ENCODE results near the gene DEPP1. TPM values are rescaled to one million over a fixed set of nuclear protein-coding genes. Genes with fewer than 3 reads are reported as not detected.

The DEPP1 gene
- total and polyA plus RNA-seq, 10 of the 15 experiments (the other 5 are each of a cell fraction or from before 2014, with no cell fraction given) = 1.7 to 12.1 (median 7.3) TPM

DNA sequence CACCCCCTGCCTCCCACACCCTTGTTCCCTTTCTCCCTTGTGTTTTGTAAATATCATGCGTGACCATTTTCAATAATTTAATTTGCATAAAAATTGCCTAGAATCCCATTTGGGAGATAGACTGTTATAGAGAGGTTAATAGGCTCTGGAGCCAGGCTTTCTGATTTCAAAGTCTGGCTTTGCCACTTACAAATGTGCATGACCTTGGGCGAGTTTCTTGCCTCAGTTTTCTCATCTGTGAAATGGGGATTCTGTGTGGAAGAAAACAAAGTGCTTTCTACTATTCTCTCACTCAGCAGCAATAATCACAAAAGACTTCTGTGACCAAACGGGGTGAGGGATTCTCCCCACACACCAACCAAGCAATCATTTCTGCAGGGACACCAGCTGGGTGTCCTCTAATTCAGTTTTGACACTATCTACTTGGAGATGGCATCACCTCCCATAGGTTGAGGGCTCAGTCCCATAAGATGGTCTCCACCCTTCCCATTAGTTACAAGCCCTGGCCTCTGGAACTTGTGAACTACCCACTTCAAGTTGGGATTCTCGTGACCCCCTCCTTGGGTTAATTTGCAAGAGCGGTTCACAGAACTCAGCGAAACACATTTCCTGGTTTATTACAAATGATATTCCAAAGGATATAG, 18.6 kb upstream of the DEPP1 start:
- H3K9ac ChIP-seq (ENCODE audit: control insufficient read depth, insufficient read depth, low read length) = no peak overlapping the region
- H4K20me1 ChIP-seq (ENCODE audit: control insufficient read depth, insufficient read depth) = no peaks in the 10 kb centered on the region
- 47% methylated on average over 6 of the region's 6 CpGs for WGBS (ENCODE audit: insufficient coverage, insufficient replicate concordance, low lambda C conversion rate, missing lambda C conversion rate)
- BruUV-seq (replicated peaks) = no TSS peak
- ATAC-seq (no peak), FAIRE-seq (no peak), DNase-seq (ENCODE audit: low read depth, low spot score) (no peak)
- intact Hi-C loops (cut with micrococcal nuclease; ENCODE audit: unreplicated experiment) = no loop called here
- no peaks in the 10 kb centered on the region; a peak in 1 of 4 replicates for H3K36me3 ChIP-seq (ENCODE audit: control insufficient read depth in 2 of 2, insufficient read depth in 2 of 2, low read length in 1 of 2)
- in situ Hi-C loops (cut with MboI) = no loop called here
- no peak overlapping the region for H3K4me2 ChIP-seq (ENCODE audit: control insufficient read depth, insufficient read depth)
- peaks cover 7% of the 10 kb centered on the region for H3K79me2 ChIP-seq (ENCODE audit: control insufficient read depth, insufficient read depth, low read length)
- ChIA-PET SMC1A (ENCODE audit: uncharacterized antibody, unreplicated experiment) (no interaction called here), CTCF (no interaction called here), POLR2A (no interaction called here), RAD21 (ENCODE audit: unreplicated experiment) (no interaction called here)
- no peak overlapping the region for H2AFZ ChIP-seq (ENCODE audit: control insufficient read depth, low read depth, low read length)
- no peak overlapping the region for H3K4me3 ChIP-seq
- no peak overlapping the region for H3K27ac ChIP-seq (ENCODE audit: control insufficient read depth, insufficient read depth)
- H3K27me3 ChIP-seq (replicated peaks in 1 of 2; ENCODE audit: control insufficient read depth in 2 of 2, insufficient read depth in 2 of 2, low read length in 1 of 2) = no peaks in the 10 kb centered on the region
- H3K9me3 ChIP-seq (replicated peaks; ENCODE audit: control insufficient read depth, insufficient read depth, low read length) = no peaks in the 10 kb centered on the region
- peaks cover 10% of the 10 kb centered on the region for H3K4me1 ChIP-seq (ENCODE audit: control insufficient read depth, insufficient read depth, low read length)
- TF ChIP-seq EP300 (IDR thresholded peaks at IDR 0.05; ENCODE audit: borderline replicate concordance in 1 of 2, control insufficient read depth in 1 of 2, low read depth in 2 of 2, low read length in 2 of 2) (no peak), ATF7 (IDR thresholded peaks at IDR 0.05; ENCODE audit: low read depth) (no peak), FOXM1 (IDR thresholded peaks at IDR 0.05; ENCODE audit: low read depth, low read length) (no peak), ZNF217 (IDR thresholded peaks at IDR 0.05) (no peak), CREB1 (IDR thresholded peaks at IDR 0.05; ENCODE audit: low read depth) (no peak), BCLAF1 (IDR thresholded peaks at IDR 0.05) (no peak), POLR2AphosphoS5 (IDR thresholded peaks at IDR 0.05; ENCODE audit: low read length) (no peak), BMI1 (IDR thresholded peaks at IDR 0.05; ENCODE audit: borderline replicate concordance) (no peak), TARDBP (IDR thresholded peaks at IDR 0.05; ENCODE audit: borderline replicate concordance) (no peak), RCOR1 (conservative IDR thresholded peaks at IDR 0.05; ENCODE audit: low read depth, low read length) (no peak), EZH2 (IDR thresholded peaks at IDR 0.05; ENCODE audit: borderline replicate concordance, control insufficient read depth, low read depth, low read length) (no peak), PAX8 (IDR thresholded peaks at IDR 0.05) (no peak), GABPA (IDR thresholded peaks at IDR 0.05; ENCODE audit: low read depth) (no peak)
- TF ChIP-seq, protein P1, sequence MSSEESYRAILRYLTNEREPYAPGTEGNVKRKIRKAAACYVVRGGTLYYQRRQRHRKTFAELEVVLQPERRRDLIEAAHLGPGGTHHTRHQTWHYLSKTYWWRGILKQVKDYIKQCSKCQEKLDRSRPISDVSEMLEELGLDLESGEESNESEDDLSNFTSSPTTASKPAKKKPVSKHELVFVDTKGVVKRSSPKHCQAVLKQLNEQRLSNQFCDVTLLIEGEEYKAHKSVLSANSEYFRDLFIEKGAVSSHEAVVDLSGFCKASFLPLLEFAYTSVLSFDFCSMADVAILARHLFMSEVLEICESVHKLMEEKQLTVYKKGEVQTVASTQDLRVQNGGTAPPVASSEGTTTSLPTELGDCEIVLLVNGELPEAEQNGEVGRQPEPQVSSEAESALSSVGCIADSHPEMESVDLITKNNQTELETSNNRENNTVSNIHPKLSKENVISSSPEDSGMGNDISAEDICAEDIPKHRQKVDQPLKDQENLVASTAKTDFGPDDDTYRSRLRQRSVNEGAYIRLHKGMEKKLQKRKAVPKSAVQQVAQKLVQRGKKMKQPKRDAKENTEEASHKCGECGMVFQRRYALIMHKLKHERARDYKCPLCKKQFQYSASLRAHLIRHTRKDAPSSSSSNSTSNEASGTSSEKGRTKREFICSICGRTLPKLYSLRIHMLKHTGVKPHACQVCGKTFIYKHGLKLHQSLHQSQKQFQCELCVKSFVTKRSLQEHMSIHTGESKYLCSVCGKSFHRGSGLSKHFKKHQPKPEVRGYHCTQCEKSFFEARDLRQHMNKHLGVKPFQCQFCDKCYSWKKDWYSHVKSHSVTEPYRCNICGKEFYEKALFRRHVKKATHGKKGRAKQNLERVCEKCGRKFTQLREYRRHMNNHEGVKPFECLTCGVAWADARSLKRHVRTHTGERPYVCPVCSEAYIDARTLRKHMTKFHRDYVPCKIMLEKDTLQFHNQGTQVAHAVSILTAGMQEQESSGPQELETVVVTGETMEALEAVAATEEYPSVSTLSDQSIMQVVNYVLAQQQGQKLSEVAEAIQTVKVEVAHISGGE (CRISPR knock-in tag; IDR thresholded peaks at IDR 0.05) = no peak
- TF ChIP-seq, protein P2, sequence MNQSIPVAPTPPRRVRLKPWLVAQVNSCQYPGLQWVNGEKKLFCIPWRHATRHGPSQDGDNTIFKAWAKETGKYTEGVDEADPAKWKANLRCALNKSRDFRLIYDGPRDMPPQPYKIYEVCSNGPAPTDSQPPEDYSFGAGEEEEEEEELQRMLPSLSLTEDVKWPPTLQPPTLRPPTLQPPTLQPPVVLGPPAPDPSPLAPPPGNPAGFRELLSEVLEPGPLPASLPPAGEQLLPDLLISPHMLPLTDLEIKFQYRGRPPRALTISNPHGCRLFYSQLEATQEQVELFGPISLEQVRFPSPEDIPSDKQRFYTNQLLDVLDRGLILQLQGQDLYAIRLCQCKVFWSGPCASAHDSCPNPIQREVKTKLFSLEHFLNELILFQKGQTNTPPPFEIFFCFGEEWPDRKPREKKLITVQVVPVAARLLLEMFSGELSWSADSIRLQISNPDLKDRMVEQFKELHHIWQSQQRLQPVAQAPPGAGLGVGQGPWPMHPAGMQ (IDR thresholded peaks at IDR 0.05; ENCODE audit: borderline replicate concordance) = no peak
- TF ChIP-seq, protein P3, sequence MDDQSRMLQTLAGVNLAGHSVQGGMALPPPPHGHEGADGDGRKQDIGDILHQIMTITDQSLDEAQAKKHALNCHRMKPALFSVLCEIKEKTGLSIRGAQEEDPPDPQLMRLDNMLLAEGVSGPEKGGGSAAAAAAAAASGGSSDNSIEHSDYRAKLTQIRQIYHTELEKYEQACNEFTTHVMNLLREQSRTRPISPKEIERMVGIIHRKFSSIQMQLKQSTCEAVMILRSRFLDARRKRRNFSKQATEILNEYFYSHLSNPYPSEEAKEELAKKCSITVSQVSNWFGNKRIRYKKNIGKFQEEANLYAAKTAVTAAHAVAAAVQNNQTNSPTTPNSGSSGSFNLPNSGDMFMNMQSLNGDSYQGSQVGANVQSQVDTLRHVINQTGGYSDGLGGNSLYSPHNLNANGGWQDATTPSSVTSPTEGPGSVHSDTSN (IDR thresholded peaks at IDR 0.05; ENCODE audit: insufficient replicate concordance, low read depth, low read length) = no peak
